ENCODE data around the gene C2orf74. TPM values are rescaled to one million over a fixed set of nuclear protein-coding genes. Genes with fewer than 3 reads are reported as not detected.
"Not testable (repeated sequence)": the region's sequence is repeated elsewhere in the genome, so short reads cannot be mapped to it uniquely, and the experiment has no call there.

C2orf74 gene
- total RNA-seq, 1 donor, result 13.0 TPM

DNA sequence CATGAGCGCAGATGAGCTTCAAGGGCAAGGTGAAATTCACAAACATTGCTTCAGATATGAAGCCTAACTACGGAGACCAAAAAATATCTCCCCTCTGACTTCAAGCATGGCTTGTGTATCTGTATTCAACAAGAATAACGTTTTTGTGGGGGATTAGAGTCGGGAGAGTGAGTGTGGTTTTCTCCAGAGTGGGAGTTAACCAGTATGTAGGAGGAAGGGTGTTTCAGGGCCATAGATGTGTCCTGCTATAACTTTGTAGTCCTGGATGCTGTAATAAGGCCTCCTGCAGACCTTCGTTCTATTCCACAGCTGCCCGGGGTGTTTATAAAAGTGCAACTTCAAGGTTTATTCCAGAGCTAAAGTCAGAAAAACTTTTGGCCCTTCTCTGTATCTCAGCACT is 12.9 kb upstream of the C2orf74 start:
- no peak for TF ChIP-seq CTCF (IDR thresholded peaks at IDR 0.05; ENCODE audit: insufficient read depth, low read depth, low read length)
- no peak for DNase-seq (ENCODE audit: low read depth)

DNA sequence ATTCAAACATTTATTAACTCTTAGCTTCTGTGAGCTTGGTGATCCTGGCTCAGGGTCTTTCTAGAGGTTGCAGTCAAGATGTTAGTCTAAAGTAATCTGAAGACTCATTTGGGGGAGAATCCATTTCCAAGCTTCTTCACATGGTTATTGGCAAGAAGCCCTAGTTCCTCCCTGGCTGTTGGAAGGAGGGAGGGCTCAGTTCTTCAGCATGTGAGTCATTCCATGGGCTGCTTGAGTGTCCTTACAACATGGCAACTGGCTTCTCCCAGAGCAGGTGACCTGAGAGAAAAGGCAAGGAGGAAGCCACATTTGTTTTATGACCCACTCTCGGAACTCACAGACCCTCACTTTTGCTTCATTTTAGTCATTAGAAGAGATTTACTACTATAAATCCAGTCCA is 10.6 kb upstream of the C2orf74 start:
- DNase-seq (ENCODE audit: low read depth), result peak; percentile 30
- no peak for TF ChIP-seq CTCF (IDR thresholded peaks at IDR 0.05; ENCODE audit: insufficient read depth, low read depth, low read length)

More for the DNA sequence above, 12.9 kb upstream of the C2orf74 start:
- H3K4me3 ChIP-seq (ENCODE audit: low read depth, low read length), result no peak overlapping the region

DNA sequence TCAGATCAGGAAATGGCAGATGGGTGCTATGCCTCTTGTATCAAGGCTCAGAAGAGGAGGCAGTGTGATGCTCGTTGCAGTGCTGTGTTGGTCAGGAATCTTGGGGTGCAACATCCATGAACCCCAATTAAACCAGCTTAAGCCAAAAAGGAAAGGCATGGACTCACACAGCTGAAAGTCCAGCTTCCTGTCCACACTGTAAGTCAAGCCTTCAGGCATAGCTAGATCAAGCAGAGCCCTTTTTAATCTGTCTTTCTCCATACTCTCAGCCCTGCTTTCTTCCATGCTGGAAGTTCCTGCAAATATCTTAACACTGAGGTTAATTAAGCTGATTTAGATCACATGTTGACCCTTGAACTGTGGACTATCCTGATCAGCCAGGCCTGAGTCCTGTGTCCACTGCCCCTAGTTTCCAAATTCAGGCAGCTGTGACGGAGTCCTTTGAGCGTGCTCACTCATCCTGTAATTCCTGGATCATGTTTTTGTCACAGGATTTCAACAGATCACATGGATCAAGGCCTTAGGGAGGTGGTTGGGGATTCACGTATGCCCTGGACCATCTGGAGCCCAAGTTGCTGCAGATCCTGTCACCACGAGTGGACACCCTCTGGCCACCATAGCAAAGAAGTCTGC is 4.5 kb upstream of the C2orf74 start:
- no peak for TF ChIP-seq CTCF (IDR thresholded peaks at IDR 0.05; ENCODE audit: insufficient read depth, low read depth, low read length)
- no peak overlapping the region for H3K4me3 ChIP-seq (ENCODE audit: low read depth, low read length)
- DNase-seq (ENCODE audit: low read depth), result no peak

More for the DNA sequence above, 10.6 kb upstream of the C2orf74 start:
- H3K4me3 ChIP-seq (ENCODE audit: low read depth, low read length), result no peak overlapping the region

- no peak overlapping the region for H3K4me3 ChIP-seq (ENCODE audit: low read depth, low read length)
- TF ChIP-seq CTCF (IDR thresholded peaks at IDR 0.05; ENCODE audit: insufficient read depth, low read depth, low read length), result no peak
- no peak for DNase-seq (ENCODE audit: low read depth)
Measured at GRCh38 chr2:61158356-61158955, 3.5 kb upstream of the C2orf74 start.

- TF ChIP-seq CTCF (IDR thresholded peaks at IDR 0.05; ENCODE audit: insufficient read depth, low read depth, low read length), result no peak
- H3K4me3 ChIP-seq (ENCODE audit: low read depth, low read length), result no peak overlapping the region
- DNase-seq (ENCODE audit: low read depth), result no peak
Measured at GRCh38 chr2:61162721-61163120, 733 bp downstream of the C2orf74 start.

GRCh38 chr2:61165082-61165481 is 3.1 kb downstream of the C2orf74 start:
- not testable (repeated sequence) for H3K4me3 ChIP-seq (ENCODE audit: low read depth, low read length); DNase-seq (ENCODE audit: low read depth)

GRCh38 chr2:61165946-61166345 is 4.0 kb downstream of the C2orf74 start:
- DNase-seq (ENCODE audit: low read depth), result peak; percentile 40
- TF ChIP-seq CTCF (IDR thresholded peaks at IDR 0.05; ENCODE audit: insufficient read depth, low read depth, low read length), result peak; percentile 13
- H3K4me3 ChIP-seq (ENCODE audit: low read depth, low read length), result no peak overlapping the region

Data from fibroblast of villous mesenchyme (primary cell).